ENCODE results near the gene RFX2.
"Not testable (repeated sequence)": the region's sequence is repeated elsewhere in the genome, so short reads cannot be mapped to it uniquely, and the experiment has no call there.

GRCh38 chr19:6073233-6073632 is 37.1 kb downstream of the RFX2 start:
- TF ChIP-seq CTCF (conservative IDR thresholded peaks at IDR 0.05; ENCODE audit: low read length); EZH2phosphoT487 (IDR thresholded peaks at IDR 0.05; ENCODE audit: borderline replicate concordance): not testable (repeated sequence)

All from Loucy (cell line).